ENCODE results near the gene NCOA4. TPM values are rescaled to one million over a fixed set of nuclear protein-coding genes. Genes with fewer than 3 reads are reported as not detected.
"Not testable (repeated sequence)": the region's sequence is repeated elsewhere in the genome, so short reads cannot be mapped to it uniquely, and the experiment has no call there.

Gene NCOA4
- total and polyA plus RNA-seq, 3 experiments from 2014 or later: 110 to 147 (median 113) TPM

GRCh38 chr10:46001187-46001756 is 29.2 kb downstream of the NCOA4 start:
- no peak overlapping the region for H3K4me3 ChIP-seq (ENCODE audit: low read length)
- no peaks in the 10 kb centered on the region for H3K27me3 Mint-ChIP-seq
- H3K4me1 Mint-ChIP-seq: peaks cover 0 to 4% (median 0%) of the 10 kb centered on the region in 3 donors
- H3K27me3 ChIP-seq (ENCODE audit: insufficient read depth, low read length, poor library complexity, severe bottlenecking): no peaks in the 10 kb centered on the region
- no peak for DNase-seq
- peaks cover 18 to 86% (median 28%) of the 10 kb centered on the region in 3 donors for H3K36me3 Mint-ChIP-seq
- no peak overlapping the region for H3K4me3 Mint-ChIP-seq
- no peaks in the 10 kb centered on the region for H3K4me1 ChIP-seq (ENCODE audit: insufficient read depth, low read length)
- peak overlapping the region in 2 of 8 donors; percentile 2 to 32 for H3K27ac Mint-ChIP-seq
- no peaks in the 10 kb centered on the region for H3K9me3 Mint-ChIP-seq
- peaks cover 42% of the 10 kb centered on the region for H3K36me3 ChIP-seq (ENCODE audit: insufficient read depth, low read length)
- ChIA-PET POLR2A (no interaction called here), CTCF (no interaction called here)
- H3K9me3 ChIP-seq (ENCODE audit: low read length): no peaks in the 10 kb centered on the region
- H3K27ac ChIP-seq (ENCODE audit: low read depth, low read length): peak overlapping the region; percentile 62

- Mint-ChIP-seq H3K27me3 (no peaks in the 10 kb centered on the region), H3K4me1 (peaks cover 0 to 4% (median 0%) of the 10 kb centered on the region in 3 donors), H3K9me3 (no peaks in the 10 kb centered on the region), H3K36me3 (peaks cover 18 to 79% (median 28%) of the 10 kb centered on the region in 3 donors), H3K27ac (peak overlapping the region in 2 of 8 donors; percentile 61 to 75), H3K4me3 (no peak overlapping the region)
- H3K4me3 ChIP-seq (ENCODE audit: low read length): no peak overlapping the region
- H3K27me3 ChIP-seq (ENCODE audit: insufficient read depth, low read length, poor library complexity, severe bottlenecking): no peaks in the 10 kb centered on the region
- peaks cover 34% of the 10 kb centered on the region for H3K36me3 ChIP-seq (ENCODE audit: insufficient read depth, low read length)
- peak overlapping the region; percentile 62 for H3K27ac ChIP-seq (ENCODE audit: low read depth, low read length)
- no peak for DNase-seq
- H3K9me3 ChIP-seq (ENCODE audit: low read length): no peaks in the 10 kb centered on the region
- ChIA-PET CTCF (no interaction called here), POLR2A (no interaction called here)
- no peaks in the 10 kb centered on the region for H3K4me1 ChIP-seq (ENCODE audit: insufficient read depth, low read length)
Observed at GRCh38 chr10:46000538-46000937, 29.9 kb downstream of the NCOA4 start.

- POLR2A ChIA-PET; H3K27me3 Mint-ChIP-seq; H3K4me1 Mint-ChIP-seq; H3K27ac ChIP-seq (ENCODE audit: low read depth, low read length); H3K4me3 Mint-ChIP-seq; H3K27me3 ChIP-seq (ENCODE audit: insufficient read depth, low read length, poor library complexity, severe bottlenecking); H3K4me1 ChIP-seq (ENCODE audit: insufficient read depth, low read length); H3K9me3 ChIP-seq (ENCODE audit: low read length); DNase-seq; CTCF ChIA-PET; H3K9me3 Mint-ChIP-seq; H3K4me3 ChIP-seq (ENCODE audit: low read length): not testable (repeated sequence)
- Mint-ChIP-seq H3K27ac (peak overlapping the region in 4 of 8 donors; percentile 19 to 75 (median 48)), H3K36me3 (peaks cover 18 to 75% (median 28%) of the 10 kb centered on the region in 3 donors)
- H3K36me3 ChIP-seq (ENCODE audit: insufficient read depth, low read length): peaks cover 33% of the 10 kb centered on the region
Observed at GRCh38 chr10:45999955-46000354, 30.5 kb downstream of the NCOA4 start.

- Histone ChIP-seq H3K36me3 (ENCODE audit: insufficient read depth, low read length) (peaks cover 15% of the 10 kb centered on the region), H3K9me3 (ENCODE audit: low read length) (no peaks in the 10 kb centered on the region), H3K27me3 (ENCODE audit: insufficient read depth, low read length, poor library complexity, severe bottlenecking) (no peaks in the 10 kb centered on the region), H3K4me3 (ENCODE audit: low read length) (no peak overlapping the region), H3K4me1 (ENCODE audit: insufficient read depth, low read length) (no peaks in the 10 kb centered on the region), H3K27ac (ENCODE audit: low read depth, low read length) (no peak overlapping the region)
- no peak for DNase-seq
- ChIA-PET POLR2A (no interaction called here), CTCF (no interaction called here)
- no peak overlapping the region for H3K4me3 Mint-ChIP-seq
- H3K27me3 Mint-ChIP-seq: no peaks in the 10 kb centered on the region
- H3K36me3 Mint-ChIP-seq: peaks cover 18 to 68% (median 31%) of the 10 kb centered on the region in 3 donors
- no peaks in the 10 kb centered on the region for H3K9me3 Mint-ChIP-seq
- peaks cover 2 to 6% (median 4%) of the 10 kb centered on the region in 3 donors for H3K4me1 Mint-ChIP-seq
- peak overlapping the region in 1 of 8 donors; percentile 37 for H3K27ac Mint-ChIP-seq
Observed at GRCh38 chr10:45997994-45998763, 32.2 kb downstream of the NCOA4 start.

GRCh38 chr10:45997557-45997956 is 32.9 kb downstream of the NCOA4 start:
- H3K36me3 ChIP-seq (ENCODE audit: insufficient read depth, low read length): peaks cover 13% of the 10 kb centered on the region
- POLR2A ChIA-PET: no interaction called here

GRCh38 chr10:45985590-45985989 is 44.8 kb downstream of the NCOA4 start:
- peaks cover 4 to 11% (median 4%) of the 10 kb centered on the region in 3 donors for H3K4me1 Mint-ChIP-seq
- H3K27me3 Mint-ChIP-seq: not testable (repeated sequence)

More at GRCh38 chr10:45997557-45997956, 32.9 kb downstream of the NCOA4 start:
- peak overlapping the region in 3 of 8 donors; percentile 18 to 37 (median 29) for H3K27ac Mint-ChIP-seq
- H3K4me1 Mint-ChIP-seq: peaks cover 2 to 6% (median 4%) of the 10 kb centered on the region in 3 donors
- peaks cover 18 to 70% (median 30%) of the 10 kb centered on the region in 3 donors for H3K36me3 Mint-ChIP-seq
- H3K9me3 Mint-ChIP-seq: no peaks in the 10 kb centered on the region
- Histone ChIP-seq H3K4me3 (ENCODE audit: low read length) (no peak overlapping the region), H3K27ac (ENCODE audit: low read depth, low read length) (no peak overlapping the region), H3K4me1 (ENCODE audit: insufficient read depth, low read length) (no peaks in the 10 kb centered on the region), H3K9me3 (ENCODE audit: low read length) (no peaks in the 10 kb centered on the region), H3K27me3 (ENCODE audit: insufficient read depth, low read length, poor library complexity, severe bottlenecking) (no peaks in the 10 kb centered on the region)
- H3K27me3 Mint-ChIP-seq: no peaks in the 10 kb centered on the region
- no peak for DNase-seq
- CTCF ChIA-PET: no interaction called here
- no peak overlapping the region for H3K4me3 Mint-ChIP-seq

GRCh38 chr10:45984473-45984872 is 46.0 kb downstream of the NCOA4 start:
- H3K36me3 ChIP-seq (ENCODE audit: insufficient read depth, low read length); H3K4me3 Mint-ChIP-seq; H3K27me3 ChIP-seq (ENCODE audit: insufficient read depth, low read length, poor library complexity, severe bottlenecking); DNase-seq; H3K27ac Mint-ChIP-seq; H3K9me3 Mint-ChIP-seq; H3K9me3 ChIP-seq (ENCODE audit: low read length); H3K4me1 ChIP-seq (ENCODE audit: insufficient read depth, low read length); H3K27ac ChIP-seq (ENCODE audit: low read depth, low read length); H3K27me3 Mint-ChIP-seq; POLR2A ChIA-PET; H3K4me3 ChIP-seq (ENCODE audit: low read length); CTCF ChIA-PET: not testable (repeated sequence)
- peaks cover 0 to 53% (median 5%) of the 10 kb centered on the region in 3 donors for H3K36me3 Mint-ChIP-seq
- H3K4me1 Mint-ChIP-seq: peaks cover 4 to 11% (median 4%) of the 10 kb centered on the region in 3 donors

More at GRCh38 chr10:45985590-45985989, 44.8 kb downstream of the NCOA4 start:
- POLR2A ChIA-PET; H3K27me3 ChIP-seq (ENCODE audit: insufficient read depth, low read length, poor library complexity, severe bottlenecking); H3K4me1 ChIP-seq (ENCODE audit: insufficient read depth, low read length); H3K27ac Mint-ChIP-seq; DNase-seq; H3K9me3 Mint-ChIP-seq; H3K36me3 ChIP-seq (ENCODE audit: insufficient read depth, low read length); H3K4me3 ChIP-seq (ENCODE audit: low read length); CTCF ChIA-PET; H3K9me3 ChIP-seq (ENCODE audit: low read length); H3K27ac ChIP-seq (ENCODE audit: low read depth, low read length); H3K4me3 Mint-ChIP-seq: not testable (repeated sequence)
- H3K36me3 Mint-ChIP-seq: peaks cover 0 to 54% (median 5%) of the 10 kb centered on the region in 3 donors

- H3K9me3 Mint-ChIP-seq; H3K27me3 ChIP-seq (ENCODE audit: insufficient read depth, low read length, poor library complexity, severe bottlenecking); H3K36me3 ChIP-seq (ENCODE audit: insufficient read depth, low read length); H3K9me3 ChIP-seq (ENCODE audit: low read length); H3K27me3 Mint-ChIP-seq; H3K27ac ChIP-seq (ENCODE audit: low read depth, low read length); CTCF ChIA-PET; H3K4me3 ChIP-seq (ENCODE audit: low read length); H3K4me3 Mint-ChIP-seq; H3K4me1 ChIP-seq (ENCODE audit: insufficient read depth, low read length): not testable (repeated sequence)
- peak overlapping the region in 2 of 8 donors; percentile 20 to 78 for H3K27ac Mint-ChIP-seq
- H3K36me3 Mint-ChIP-seq: peaks cover 0 to 51% (median 5%) of the 10 kb centered on the region in 3 donors
- H3K4me1 Mint-ChIP-seq: peaks cover 6 to 11% (median 7%) of the 10 kb centered on the region in 3 donors
- POLR2A ChIA-PET: interaction anchor here (0.6 kb wide), 1 partner anchor 49 kb away, joined by 3 read pairs; no protein-coding TSS in a partner anchor
- peak; percentile 5 to 49 (median 25) for DNase-seq
Observed at GRCh38 chr10:45983538-45984186, 46.8 kb downstream of the NCOA4 start.
